ENCODE measurements around the gene ADGRA1.

Gene ADGRA1

GRCh38 chr10:133062085-133062484 lies 25.6 kb upstream of the ADGRA1 start:
- H3K9ac ChIP-seq (ENCODE audit: low read depth in 1 of 2, low read length in 2 of 2): no peak overlapping the region
- H3K27ac ChIP-seq (ENCODE audit: low read depth in 2 of 2, low read length in 2 of 2): no peak overlapping the region
- no peaks in the 10 kb centered on the region for H3K27me3 ChIP-seq (ENCODE audit: control insufficient read depth in 2 of 2, insufficient read depth in 2 of 2, low read length in 2 of 2)
- no peaks in the 10 kb centered on the region for H3K36me3 ChIP-seq (ENCODE audit: control insufficient read depth in 2 of 2, insufficient read depth in 2 of 2, low read length in 2 of 2)
- H3K9me3 ChIP-seq (ENCODE audit: control insufficient read depth in 2 of 2, low read length in 2 of 2): no peaks in the 10 kb centered on the region
- H3K4me3 ChIP-seq (ENCODE audit: low read length in 2 of 2): no peak overlapping the region
- no peaks in the 10 kb centered on the region for H3K4me1 ChIP-seq (ENCODE audit: control insufficient read depth in 2 of 2, insufficient read depth in 2 of 2, low read length in 2 of 2)

- Histone ChIP-seq H3K9ac (ENCODE audit: low read depth in 1 of 2, low read length in 2 of 2) (no peak overlapping the region), H3K4me1 (ENCODE audit: control insufficient read depth in 2 of 2, insufficient read depth in 2 of 2, low read length in 2 of 2) (no peaks in the 10 kb centered on the region), H3K27ac (ENCODE audit: low read depth in 2 of 2, low read length in 2 of 2) (no peak overlapping the region), H3K9me3 (ENCODE audit: control insufficient read depth in 2 of 2, low read length in 2 of 2) (no peaks in the 10 kb centered on the region), H3K36me3 (ENCODE audit: control insufficient read depth in 2 of 2, insufficient read depth in 2 of 2, low read length in 2 of 2) (no peaks in the 10 kb centered on the region), H3K4me3 (ENCODE audit: low read length in 2 of 2) (no peak overlapping the region), H3K27me3 (ENCODE audit: control insufficient read depth in 2 of 2, insufficient read depth in 2 of 2, low read length in 2 of 2) (no peaks in the 10 kb centered on the region)
These were observed 25.1 kb upstream of the ADGRA1 start for GRCh38 chr10:133062635-133063034.

GRCh38 chr10:133067149-133068105 lies 20.3 kb upstream of the ADGRA1 start:
- Histone ChIP-seq H3K36me3 (ENCODE audit: control insufficient read depth in 2 of 2, insufficient read depth in 2 of 2, low read length in 2 of 2) (no peaks in the 10 kb centered on the region), H3K9ac (ENCODE audit: low read depth in 1 of 2, low read length in 2 of 2) (no peak overlapping the region), H3K27ac (ENCODE audit: low read depth in 2 of 2, low read length in 2 of 2) (no peak overlapping the region), H3K27me3 (ENCODE audit: control insufficient read depth in 2 of 2, insufficient read depth in 2 of 2, low read length in 2 of 2) (no peaks in the 10 kb centered on the region), H3K9me3 (ENCODE audit: control insufficient read depth in 2 of 2, low read length in 2 of 2) (no peaks in the 10 kb centered on the region), H3K4me3 (ENCODE audit: low read length in 2 of 2) (no peak overlapping the region), H3K4me1 (ENCODE audit: control insufficient read depth in 2 of 2, insufficient read depth in 2 of 2, low read length in 2 of 2) (no peaks in the 10 kb centered on the region)

- no peaks in the 10 kb centered on the region for H3K27me3 ChIP-seq (ENCODE audit: control insufficient read depth in 2 of 2, insufficient read depth in 2 of 2, low read length in 2 of 2)
- H3K4me1 ChIP-seq (ENCODE audit: control insufficient read depth in 2 of 2, insufficient read depth in 2 of 2, low read length in 2 of 2): no peaks in the 10 kb centered on the region
- no peak overlapping the region for H3K27ac ChIP-seq (ENCODE audit: low read depth in 2 of 2, low read length in 2 of 2)
- H3K4me3 ChIP-seq (ENCODE audit: low read length in 2 of 2): no peak overlapping the region
- H3K9me3 ChIP-seq (ENCODE audit: control insufficient read depth in 2 of 2, low read length in 2 of 2): no peaks in the 10 kb centered on the region
- no peak overlapping the region for H3K9ac ChIP-seq (ENCODE audit: low read depth in 1 of 2, low read length in 2 of 2)
- no peaks in the 10 kb centered on the region for H3K36me3 ChIP-seq (ENCODE audit: control insufficient read depth in 2 of 2, insufficient read depth in 2 of 2, low read length in 2 of 2)
These were observed 19.4 kb upstream of the ADGRA1 start for GRCh38 chr10:133068111-133069032.

GRCh38 chr10:133069033-133069525 lies 18.6 kb upstream of the ADGRA1 start:
- no peak overlapping the region for H3K27ac ChIP-seq (ENCODE audit: low read depth in 2 of 2, low read length in 2 of 2)
- H3K4me1 ChIP-seq (ENCODE audit: control insufficient read depth in 2 of 2, insufficient read depth in 2 of 2, low read length in 2 of 2): no peaks in the 10 kb centered on the region
- no peak overlapping the region for H3K9ac ChIP-seq (ENCODE audit: low read depth in 1 of 2, low read length in 2 of 2)
- no peaks in the 10 kb centered on the region for H3K27me3 ChIP-seq (ENCODE audit: control insufficient read depth in 2 of 2, insufficient read depth in 2 of 2, low read length in 2 of 2)
- H3K36me3 ChIP-seq (ENCODE audit: control insufficient read depth in 2 of 2, insufficient read depth in 2 of 2, low read length in 2 of 2): no peaks in the 10 kb centered on the region
- H3K4me3 ChIP-seq (ENCODE audit: low read length in 2 of 2): no peak overlapping the region
- H3K9me3 ChIP-seq (ENCODE audit: control insufficient read depth in 2 of 2, low read length in 2 of 2): no peaks in the 10 kb centered on the region

GRCh38 chr10:133070405-133070804 lies 17.3 kb upstream of the ADGRA1 start:
- H3K4me3 ChIP-seq (ENCODE audit: low read length in 2 of 2): no peak overlapping the region
- H3K27ac ChIP-seq (ENCODE audit: low read depth in 2 of 2, low read length in 2 of 2): no peak overlapping the region
- H3K9ac ChIP-seq (ENCODE audit: low read depth in 1 of 2, low read length in 2 of 2): no peak overlapping the region
- H3K27me3 ChIP-seq (ENCODE audit: control insufficient read depth in 2 of 2, insufficient read depth in 2 of 2, low read length in 2 of 2): no peaks in the 10 kb centered on the region
- H3K36me3 ChIP-seq (ENCODE audit: control insufficient read depth in 2 of 2, insufficient read depth in 2 of 2, low read length in 2 of 2): no peaks in the 10 kb centered on the region
- H3K4me1 ChIP-seq (ENCODE audit: control insufficient read depth in 2 of 2, insufficient read depth in 2 of 2, low read length in 2 of 2): no peaks in the 10 kb centered on the region
- no peaks in the 10 kb centered on the region for H3K9me3 ChIP-seq (ENCODE audit: control insufficient read depth in 2 of 2, low read length in 2 of 2)

- H3K27me3 ChIP-seq (ENCODE audit: control insufficient read depth in 2 of 2, insufficient read depth in 2 of 2, low read length in 2 of 2): no peaks in the 10 kb centered on the region
- no peaks in the 10 kb centered on the region for H3K9me3 ChIP-seq (ENCODE audit: control insufficient read depth in 2 of 2, low read length in 2 of 2)
- H3K36me3 ChIP-seq (ENCODE audit: control insufficient read depth in 2 of 2, insufficient read depth in 2 of 2, low read length in 2 of 2): no peaks in the 10 kb centered on the region
- H3K27ac ChIP-seq (ENCODE audit: low read depth in 2 of 2, low read length in 2 of 2): no peak overlapping the region
- H3K4me3 ChIP-seq (ENCODE audit: low read length in 2 of 2): no peak overlapping the region
- no peak overlapping the region for H3K9ac ChIP-seq (ENCODE audit: low read depth in 1 of 2, low read length in 2 of 2)
- no peaks in the 10 kb centered on the region for H3K4me1 ChIP-seq (ENCODE audit: control insufficient read depth in 2 of 2, insufficient read depth in 2 of 2, low read length in 2 of 2)
These were observed 16.9 kb upstream of the ADGRA1 start for GRCh38 chr10:133070810-133071209.

- Histone ChIP-seq H3K27ac (ENCODE audit: low read depth in 2 of 2, low read length in 2 of 2) (no peak overlapping the region), H3K27me3 (ENCODE audit: control insufficient read depth in 2 of 2, insufficient read depth in 2 of 2, low read length in 2 of 2) (no peaks in the 10 kb centered on the region), H3K4me3 (ENCODE audit: low read length in 2 of 2) (no peak overlapping the region), H3K36me3 (ENCODE audit: control insufficient read depth in 2 of 2, insufficient read depth in 2 of 2, low read length in 2 of 2) (no peaks in the 10 kb centered on the region), H3K9ac (ENCODE audit: low read depth in 1 of 2, low read length in 2 of 2) (no peak overlapping the region), H3K9me3 (ENCODE audit: control insufficient read depth in 2 of 2, low read length in 2 of 2) (no peaks in the 10 kb centered on the region), H3K4me1 (ENCODE audit: control insufficient read depth in 2 of 2, insufficient read depth in 2 of 2, low read length in 2 of 2) (no peaks in the 10 kb centered on the region)
These were observed 16.0 kb upstream of the ADGRA1 start for GRCh38 chr10:133071733-133072132.

GRCh38 chr10:133072196-133072595 lies 15.5 kb upstream of the ADGRA1 start:
- Histone ChIP-seq H3K27me3 (ENCODE audit: control insufficient read depth in 2 of 2, insufficient read depth in 2 of 2, low read length in 2 of 2) (no peaks in the 10 kb centered on the region), H3K27ac (ENCODE audit: low read depth in 2 of 2, low read length in 2 of 2) (no peak overlapping the region), H3K36me3 (ENCODE audit: control insufficient read depth in 2 of 2, insufficient read depth in 2 of 2, low read length in 2 of 2) (no peaks in the 10 kb centered on the region), H3K4me1 (ENCODE audit: control insufficient read depth in 2 of 2, insufficient read depth in 2 of 2, low read length in 2 of 2) (no peaks in the 10 kb centered on the region), H3K4me3 (ENCODE audit: low read length in 2 of 2) (no peak overlapping the region), H3K9ac (ENCODE audit: low read depth in 1 of 2, low read length in 2 of 2) (no peak overlapping the region), H3K9me3 (ENCODE audit: control insufficient read depth in 2 of 2, low read length in 2 of 2) (no peaks in the 10 kb centered on the region)
